Fibroblast of lung (primary cell): ENCODE measurements around the gene BRINP2.

Experiments used
- CTCF ChIP-seq, 2 donors: IDR thresholded peaks in 1 of 2; conservative IDR thresholded peaks in 1 of 2; 1 replicate in 1 of 2; 2 replicates in 1 of 2; pipeline ENCODE4 v1.5.1; 2011 to 2012; ENCODE audit warnings: low read length in 2 of 2, control low read depth in 1 of 2, inconsistent platforms in 1 of 2, low read depth in 1 of 2, mild to moderate bottlenecking in 1 of 2
- EZH2 ChIP-seq: IDR thresholded peaks from 2 replicates; pipeline ENCODE4 v1.5.1; 2012; ENCODE audit warnings: low read length, control low read depth, mild to moderate bottlenecking; ENCODE audit errors: missing control alignments

GRCh38 chr1:177309880-177310279 is 139.1 kb downstream of the BRINP2 start:
- TF ChIP-seq CTCF (conservative IDR thresholded peaks at IDR 0.05 in 1 of 2, IDR thresholded peaks at IDR 0.05 in 1 of 2; ENCODE audit: low read depth in 1 of 2, low read length in 2 of 2) (no peak), EZH2 (no peak)
